GM19099 (cell line): ENCODE results near the gene TMEM132C.

Experiments
- POLR2A ChIP-seq: IDR thresholded peaks from 3 replicates; pipeline ENCODE4 v1.6.1; 2011; ENCODE audit warnings: low read depth; ENCODE audit not compliant: insufficient read length; ENCODE audit errors: extremely low read depth

Gene TMEM132C

GRCh38 chr12:128519426-128519825 is 252.5 kb downstream of the TMEM132C start:
- no peak for TF ChIP-seq POLR2A

GRCh38 chr12:128521981-128522380 is 255.0 kb downstream of the TMEM132C start:
- TF ChIP-seq POLR2A: no peak

- no peak for TF ChIP-seq POLR2A
Observed at GRCh38 chr12:128524439-128524838, 257.5 kb downstream of the TMEM132C start.

DNA sequence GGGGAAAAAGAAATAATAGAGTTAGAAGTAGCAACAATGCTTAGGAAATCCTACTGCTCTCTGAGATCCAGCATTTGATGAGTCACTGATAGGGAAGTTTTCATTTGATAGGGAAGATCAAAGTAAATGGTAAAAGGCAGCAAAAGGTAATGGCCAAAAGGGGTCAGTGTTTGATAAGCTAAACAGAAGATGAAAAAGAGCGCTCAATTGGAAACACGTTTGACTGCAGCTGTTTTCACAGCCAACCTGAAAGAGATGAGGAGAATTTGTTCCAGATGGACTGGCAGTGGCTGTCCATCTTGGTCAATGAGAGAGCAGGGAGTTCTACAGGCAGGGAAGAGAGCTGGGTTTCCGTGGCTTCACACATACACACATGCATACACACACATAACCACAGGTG is 264.2 kb downstream of the TMEM132C start:
- TF ChIP-seq POLR2A: no peak

GRCh38 chr12:128534906-128535305 is 267.9 kb downstream of the TMEM132C start:
- no peak for TF ChIP-seq POLR2A

DNA sequence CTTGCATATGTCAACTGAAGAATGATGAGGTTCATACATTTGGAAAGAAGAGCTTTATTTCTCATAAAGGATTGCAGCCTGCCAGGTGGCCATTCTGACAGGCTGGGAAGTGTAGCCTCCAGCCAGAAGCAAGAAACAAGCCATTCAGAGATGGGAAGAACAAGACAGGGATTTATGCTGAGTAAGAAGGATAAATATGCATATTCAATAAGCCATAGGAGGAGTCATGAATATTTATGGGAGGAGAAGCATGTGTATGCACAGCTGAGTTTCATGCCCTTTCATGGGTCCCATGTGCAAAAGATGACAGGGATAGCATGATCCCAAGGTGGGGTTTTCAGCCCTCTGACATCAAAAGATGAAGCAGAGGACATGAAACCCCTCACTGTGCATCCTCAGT is 269.8 kb downstream of the TMEM132C start:
- TF ChIP-seq POLR2A: no peak

- no peak for TF ChIP-seq POLR2A
Observed at GRCh38 chr12:128537668-128538067, 270.7 kb downstream of the TMEM132C start.

GRCh38 chr12:128542844-128543243 is 275.9 kb downstream of the TMEM132C start:
- TF ChIP-seq POLR2A: no peak

- no peak for TF ChIP-seq POLR2A
Observed at GRCh38 chr12:128543460-128543859, 276.5 kb downstream of the TMEM132C start.

DNA sequence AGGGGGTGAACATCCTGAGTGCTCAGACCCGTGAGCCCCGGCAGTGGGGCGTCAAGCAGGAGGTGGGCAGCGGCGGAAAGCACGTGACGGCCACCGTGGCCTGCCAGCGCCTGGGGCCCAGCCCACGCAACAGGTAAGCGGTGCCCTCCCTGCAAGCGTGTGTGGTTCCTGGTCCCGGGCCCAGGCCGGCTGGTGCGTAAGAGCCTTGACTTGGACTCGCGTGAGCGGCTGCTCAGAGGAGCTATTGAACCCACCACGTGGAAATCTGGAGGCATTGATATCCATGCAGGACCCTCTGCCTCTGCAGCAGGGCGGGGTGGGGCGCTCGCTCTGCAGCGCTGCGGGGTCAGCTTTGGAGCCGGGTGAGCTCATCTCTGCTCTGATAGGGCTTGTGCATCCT is 277.0 kb downstream of the TMEM132C start:
- TF ChIP-seq POLR2A: no peak

GRCh38 chr12:128548949-128549348 is 282.0 kb downstream of the TMEM132C start:
- no peak for TF ChIP-seq POLR2A

DNA sequence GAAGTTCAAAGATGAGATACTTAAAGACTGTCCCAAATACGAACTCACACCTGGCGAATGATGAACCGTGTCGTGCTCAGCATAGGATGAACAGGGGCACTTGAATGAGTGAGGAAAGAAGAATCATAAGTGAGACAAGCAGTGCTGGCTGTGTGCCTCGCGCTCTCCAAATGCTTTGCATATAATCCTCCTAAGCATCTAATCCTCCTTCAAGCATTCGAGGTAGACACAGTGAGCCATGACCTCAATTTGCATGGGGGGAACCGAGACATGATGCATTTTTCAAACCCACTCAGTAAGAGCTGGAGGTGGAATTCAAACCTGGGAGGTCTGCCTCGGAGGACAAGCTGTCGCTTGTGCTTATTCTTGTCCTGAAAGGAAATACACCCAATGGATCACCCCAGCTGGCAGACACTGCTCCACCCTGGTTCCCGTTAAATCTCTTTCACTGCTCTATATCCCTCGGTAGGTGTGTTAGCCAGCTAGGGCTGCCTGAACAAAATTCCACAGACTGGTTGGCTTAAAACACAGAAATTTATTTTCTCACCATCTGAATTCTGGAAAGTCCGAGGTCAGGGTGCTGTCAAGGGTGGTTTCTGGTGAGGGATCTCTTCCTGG is 282.7 kb downstream of the TMEM132C start:
- TF ChIP-seq POLR2A: no peak

GRCh38 chr12:128551266-128551665 is 284.3 kb downstream of the TMEM132C start:
- no peak for TF ChIP-seq POLR2A

DNA sequence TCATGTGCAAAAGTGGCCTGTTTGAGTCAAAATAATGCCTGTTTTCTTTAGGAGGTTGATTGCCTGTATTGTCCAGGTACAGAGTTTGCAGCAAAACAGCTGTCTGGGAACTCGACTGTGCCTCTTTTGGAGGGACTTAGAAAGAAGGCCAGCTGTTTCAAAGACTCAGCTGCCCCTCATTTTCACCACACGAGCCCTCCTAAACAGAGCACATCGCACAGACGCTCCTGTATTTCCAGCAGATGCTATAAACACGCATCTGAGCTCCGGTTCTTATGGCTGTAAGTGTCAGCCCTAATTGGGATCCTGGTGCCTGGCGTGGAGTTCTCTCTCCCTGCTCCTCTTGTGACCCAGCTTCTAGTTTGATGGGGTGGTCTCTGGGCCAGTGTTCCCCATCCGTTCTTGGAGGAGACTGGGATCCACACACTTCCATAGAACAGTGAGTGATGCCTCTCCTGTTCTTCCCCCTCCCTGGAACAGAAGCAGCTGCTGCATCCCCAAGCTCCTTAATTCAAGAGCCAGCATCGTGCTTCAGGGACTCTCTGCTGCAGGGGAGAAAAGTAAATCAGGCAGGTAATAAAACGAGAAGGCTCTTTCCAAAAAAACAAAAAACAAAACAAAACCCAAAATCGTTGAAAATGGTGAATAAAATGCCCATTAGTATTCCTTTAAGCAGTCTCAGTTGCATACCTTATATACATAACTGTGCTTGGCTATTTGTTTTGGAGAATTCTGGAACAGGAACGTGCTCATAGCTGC is 287.8 kb downstream of the TMEM132C start:
- no peak for TF ChIP-seq POLR2A

GRCh38 chr12:128557231-128557630 is 290.3 kb downstream of the TMEM132C start:
- TF ChIP-seq POLR2A: no peak

- no peak for TF ChIP-seq POLR2A
Observed at GRCh38 chr12:128564956-128565355, 298.0 kb downstream of the TMEM132C start.
